Measurements from ENCODE around the gene RRP1B.

The RRP1B gene

GRCh38 chr21:43635436-43635835 lies 23.9 kb upstream of the RRP1B start:
- no peaks in the 10 kb centered on the region for H3K4me1 ChIP-seq
- H3K27me3 ChIP-seq, result no peaks in the 10 kb centered on the region
- no peak for DNase-seq
- H3K36me3 ChIP-seq, result no peaks in the 10 kb centered on the region
- no peaks in the 10 kb centered on the region for H3K9me3 ChIP-seq
- no peak overlapping the region for H3K4me3 ChIP-seq
- intact Hi-C loops (cut with DNase I; ENCODE audit: low total_unique reads), result no loop called here
- TF ChIP-seq CTCF (IDR thresholded peaks at IDR 0.05), result no peak
- no peak overlapping the region for H3K27ac ChIP-seq

GRCh38 chr21:43637530-43638158 lies 21.7 kb upstream of the RRP1B start:
- Histone ChIP-seq H3K4me3 (no peak overlapping the region), H3K9me3 (no peaks in the 10 kb centered on the region), H3K27me3 (no peaks in the 10 kb centered on the region), H3K4me1 (no peaks in the 10 kb centered on the region), H3K27ac (no peak overlapping the region), H3K36me3 (no peaks in the 10 kb centered on the region)
- intact Hi-C loops (cut with DNase I; ENCODE audit: low total_unique reads), result no loop called here
- no peak for TF ChIP-seq CTCF (IDR thresholded peaks at IDR 0.05)
- DNase-seq, result no peak

GRCh38 chr21:43639470-43640353 lies 19.6 kb upstream of the RRP1B start:
- Histone ChIP-seq H3K4me3 (no peak overlapping the region), H3K9me3 (no peaks in the 10 kb centered on the region), H3K4me1 (peaks cover 0 to 5% (median 0%) of the 10 kb centered on the region in 4 donors), H3K27me3 (no peaks in the 10 kb centered on the region), H3K36me3 (no peaks in the 10 kb centered on the region), H3K27ac (no peak overlapping the region)
- DNase-seq, result no peak
- no peak for TF ChIP-seq CTCF (IDR thresholded peaks at IDR 0.05)
- intact Hi-C loops (cut with DNase I; ENCODE audit: low total_unique reads), result no loop called here

GRCh38 chr21:43640400-43640799 lies 19.0 kb upstream of the RRP1B start:
- H3K36me3 ChIP-seq, result no peaks in the 10 kb centered on the region
- H3K4me1 ChIP-seq, result peaks cover 0 to 12% (median 0%) of the 10 kb centered on the region in 4 donors
- intact Hi-C loops (cut with DNase I; ENCODE audit: low total_unique reads), result no loop called here
- H3K9me3 ChIP-seq, result no peaks in the 10 kb centered on the region
- TF ChIP-seq CTCF (IDR thresholded peaks at IDR 0.05), result no peak
- no peak overlapping the region for H3K27ac ChIP-seq
- no peak for DNase-seq
- H3K4me3 ChIP-seq, result no peak overlapping the region
- H3K27me3 ChIP-seq, result no peaks in the 10 kb centered on the region

GRCh38 chr21:43643193-43643592 lies 16.2 kb upstream of the RRP1B start:
- Histone ChIP-seq H3K36me3 (no peaks in the 10 kb centered on the region), H3K4me3 (no peak overlapping the region), H3K4me1 (peaks cover 0 to 23% (median 3%) of the 10 kb centered on the region in 4 donors), H3K9me3 (no peaks in the 10 kb centered on the region), H3K27me3 (no peaks in the 10 kb centered on the region), H3K27ac (no peak overlapping the region)
- TF ChIP-seq CTCF (IDR thresholded peaks at IDR 0.05), result no peak
- no peak for DNase-seq
- intact Hi-C loops (cut with DNase I; ENCODE audit: low total_unique reads), result no loop called here
